Activated CD8-positive, alpha-beta memory T cell treated with anti-CD3 and anti-CD28 coated beads, Interleukin-2, amount 50 U/mL, for 24 hours (primary cell): ENCODE measurements around the gene KRTAP2-3.
"Not testable (repeated sequence)": the region's sequence is repeated elsewhere in the genome, so short reads cannot be mapped to it uniquely, and the experiment has no call there.

Experiments
- DNase-seq: peaks from one replicate; pipeline ENCODE4 v3.0.0-alpha.2; 2020; ENCODE audit errors: extremely low read depth

The KRTAP2-3 gene, protein sequence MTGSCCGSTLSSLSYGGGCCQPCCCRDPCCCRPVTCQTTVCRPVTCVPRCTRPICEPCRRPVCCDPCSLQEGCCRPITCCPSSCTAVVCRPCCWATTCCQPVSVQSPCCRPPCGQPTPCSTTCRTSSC

DNA sequence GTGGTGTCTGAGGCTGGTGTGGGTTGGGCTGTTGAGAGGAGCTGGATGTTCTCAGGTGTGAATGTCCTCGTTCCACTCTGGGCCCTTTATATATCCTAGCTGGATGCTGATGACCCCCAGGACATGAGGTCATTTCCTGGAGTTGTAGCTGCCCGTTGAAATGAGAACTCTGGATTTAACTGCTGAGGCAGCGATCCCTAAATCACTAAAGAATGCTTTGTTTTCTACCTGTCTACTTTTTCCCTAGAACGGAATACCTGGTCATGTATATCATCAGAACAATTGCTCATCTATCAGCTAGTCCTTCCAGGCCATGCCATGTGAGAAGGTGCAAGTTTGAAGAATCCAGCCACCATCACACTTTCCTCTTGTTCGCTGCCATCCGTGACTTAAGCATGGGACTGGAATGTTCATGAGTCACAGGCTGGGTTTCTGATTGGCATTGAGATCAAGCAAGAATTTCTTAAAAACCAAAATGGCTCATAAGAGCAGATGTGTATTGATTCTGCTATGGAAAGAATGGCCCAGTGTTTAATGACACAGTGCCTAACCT lies at the start of gene KRTAP2-3:
Gene KRTAP2-3, minus strand, starts transcription at position 63 of the 553 bp plus-strand sequence. CDS start 64 bp downstream, outside the sequence.
- DNase-seq, result no peak

DNA sequence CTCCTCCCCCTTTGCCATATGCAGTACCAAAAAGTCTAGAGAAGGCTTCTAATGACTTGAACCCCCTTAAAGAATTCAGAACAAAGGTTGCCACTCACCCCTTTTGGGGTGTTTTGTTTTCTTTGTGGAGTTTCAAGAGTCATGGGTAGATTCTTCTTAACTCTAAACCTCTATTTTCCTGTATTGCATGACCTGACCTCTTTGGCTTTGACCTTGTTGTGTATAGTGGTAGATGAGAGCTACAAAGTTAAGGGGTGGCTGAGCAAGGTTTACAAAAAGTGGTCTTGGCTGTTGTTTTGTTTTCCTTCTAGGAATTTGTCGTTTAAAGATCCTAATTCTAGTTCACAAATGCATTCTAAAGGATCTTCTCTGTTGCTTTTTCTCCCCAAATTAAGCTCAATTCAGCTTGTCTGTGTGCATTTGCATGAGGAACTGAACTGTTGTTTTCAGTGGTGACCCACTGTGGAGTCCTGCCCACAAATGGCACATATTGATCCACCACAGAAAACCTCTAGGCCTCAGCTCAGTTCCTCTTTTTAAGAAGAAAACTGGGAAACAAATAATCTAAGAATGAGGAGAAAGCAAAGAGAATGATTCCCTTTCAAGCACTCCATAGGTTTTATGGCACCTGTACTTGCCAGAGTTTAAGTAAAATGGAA lies 48.9 kb upstream of the KRTAP2-3 start:
- not testable (repeated sequence) for DNase-seq

DNA sequence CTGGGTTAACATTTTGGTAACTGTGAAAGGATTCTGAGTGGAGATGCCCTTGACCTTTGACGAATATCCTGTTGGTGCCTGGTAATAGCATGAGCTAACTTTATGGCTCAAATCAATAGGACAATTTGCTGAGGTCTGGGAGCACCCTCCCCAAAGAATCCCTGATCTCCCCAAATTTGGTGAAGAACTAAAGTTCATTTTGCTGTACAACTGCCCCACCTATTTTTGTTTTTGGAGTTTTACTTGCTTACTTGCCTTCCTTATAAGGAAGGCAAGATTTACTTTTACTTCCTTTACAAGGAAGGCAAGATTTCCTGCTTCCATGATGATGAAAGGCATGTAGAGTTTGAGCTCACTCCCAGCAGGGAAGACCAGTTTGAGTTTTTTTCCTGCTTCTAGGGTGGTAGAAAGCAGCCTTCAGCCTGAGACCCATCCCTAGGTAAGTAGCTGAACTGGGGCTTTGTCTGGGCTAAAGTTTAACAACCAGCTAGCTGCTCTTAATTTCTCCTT lies 48.1 kb upstream of the KRTAP2-3 start:
- DNase-seq, result no peak

DNA sequence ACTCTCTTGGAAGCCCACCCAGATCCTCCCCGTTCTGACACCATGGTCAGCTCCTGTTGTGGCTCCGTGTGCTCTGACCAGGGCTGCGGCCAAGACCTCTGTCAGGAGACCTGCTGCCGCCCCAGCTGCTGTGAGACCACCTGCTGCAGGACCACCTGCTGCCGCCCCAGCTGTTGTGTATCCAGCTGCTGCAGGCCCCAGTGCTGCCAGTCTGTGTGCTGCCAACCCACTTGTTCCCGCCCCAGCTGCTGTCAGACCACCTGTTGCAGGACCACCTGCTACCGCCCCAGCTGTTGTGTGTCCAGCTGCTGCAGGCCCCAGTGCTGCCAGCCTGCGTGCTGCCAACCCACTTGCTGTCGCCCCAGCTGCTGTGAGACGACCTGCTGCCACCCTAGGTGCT lies 45.4 kb upstream of the KRTAP2-3 start, which contains the start of gene KRTAP4-9:
Gene KRTAP4-9, plus strand, starts transcription at position 43 of the 400 bp plus-strand sequence. Its CDS starts 0 bp downstream, at position 43.
- DNase-seq, result not testable (repeated sequence)

DNA sequence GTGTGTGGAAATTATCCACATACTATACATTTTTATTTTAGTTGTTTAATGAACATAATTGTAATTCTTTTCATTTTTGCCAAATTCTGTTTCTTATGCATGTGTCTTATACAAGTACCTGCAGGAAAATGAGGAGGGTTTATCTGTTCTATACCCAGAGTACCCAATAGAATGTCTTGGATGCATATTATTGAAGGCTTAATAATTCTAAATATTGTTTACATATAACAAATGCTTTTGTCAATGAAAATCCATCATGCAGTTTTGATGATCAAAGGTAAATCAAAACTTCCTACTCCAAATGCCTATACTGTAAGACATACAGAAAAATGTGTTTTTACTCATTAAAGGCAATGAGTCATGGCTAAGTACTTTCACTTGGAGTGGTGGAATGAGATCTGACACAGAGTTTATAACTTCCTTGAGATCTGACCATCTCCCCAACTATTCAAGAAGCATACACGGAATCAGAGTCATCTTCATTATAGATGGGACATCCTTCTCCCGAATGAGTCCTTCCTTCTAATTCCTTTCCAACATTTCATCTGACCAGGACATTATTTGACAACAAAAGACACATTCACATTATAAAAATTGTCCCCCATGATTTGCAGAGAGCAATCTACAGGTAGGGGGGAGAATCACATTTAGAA lies 44.6 kb upstream of the KRTAP2-3 start:
- not testable (repeated sequence) for DNase-seq

DNA sequence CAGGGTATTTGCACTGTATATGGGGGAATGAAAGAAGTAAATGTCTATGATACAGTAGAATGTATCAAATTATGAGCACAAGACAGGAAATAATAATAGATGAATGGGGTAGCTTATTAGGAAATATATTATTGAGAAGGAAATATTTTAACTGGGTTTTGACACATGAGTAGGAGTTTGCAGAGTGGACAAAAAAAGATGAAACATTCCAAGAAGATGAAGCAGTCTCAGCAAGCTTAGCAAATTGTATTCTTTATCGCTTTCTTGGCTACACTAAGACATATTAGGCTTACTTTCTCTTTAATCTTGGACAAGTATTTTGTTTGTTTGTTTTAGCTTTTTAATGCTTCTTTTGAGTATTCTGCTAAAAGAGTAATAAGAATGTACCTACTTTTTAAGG lies 44.0 kb upstream of the KRTAP2-3 start:
- no peak for DNase-seq

DNA sequence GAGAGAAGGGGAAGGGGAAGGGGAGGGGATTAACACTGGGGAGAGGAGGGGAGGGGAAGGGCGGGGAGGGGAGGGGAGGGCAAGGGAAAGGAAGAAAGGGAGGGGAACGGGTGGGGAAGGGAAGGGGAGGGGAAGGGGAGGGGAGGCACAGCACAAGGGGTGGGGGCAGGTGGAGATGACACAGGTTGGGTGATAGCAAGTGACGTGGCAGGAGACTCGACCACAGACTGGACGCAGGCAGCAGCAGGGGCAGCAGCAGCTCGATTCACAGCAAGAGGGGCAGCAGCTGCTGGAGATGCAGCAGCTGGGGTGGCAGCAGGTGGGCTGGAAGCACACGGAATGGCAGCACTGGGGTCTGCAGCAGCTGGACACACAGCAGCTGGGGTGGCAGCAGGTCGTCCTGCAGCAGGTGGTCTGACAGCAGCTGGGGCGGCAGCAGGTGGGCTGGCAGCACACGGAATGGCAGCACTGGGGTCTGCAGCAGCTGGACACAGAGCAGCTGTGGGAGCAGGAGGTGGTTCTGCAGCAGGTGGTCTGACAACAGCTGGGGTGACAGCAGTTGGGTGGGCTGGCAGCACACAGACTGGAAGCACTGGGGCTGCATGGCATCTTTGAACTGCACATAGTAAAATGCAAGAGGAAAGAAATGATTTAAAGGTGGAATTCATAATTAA lies 41.8 kb upstream of the KRTAP2-3 start, which contains the start of gene KRTAP4-16:
Gene KRTAP4-16, minus strand, starts transcription at position 624 of the 674 bp plus-strand sequence. Its CDS starts 0 bp downstream, at position 624.
- DNase-seq, result no peak

DNA sequence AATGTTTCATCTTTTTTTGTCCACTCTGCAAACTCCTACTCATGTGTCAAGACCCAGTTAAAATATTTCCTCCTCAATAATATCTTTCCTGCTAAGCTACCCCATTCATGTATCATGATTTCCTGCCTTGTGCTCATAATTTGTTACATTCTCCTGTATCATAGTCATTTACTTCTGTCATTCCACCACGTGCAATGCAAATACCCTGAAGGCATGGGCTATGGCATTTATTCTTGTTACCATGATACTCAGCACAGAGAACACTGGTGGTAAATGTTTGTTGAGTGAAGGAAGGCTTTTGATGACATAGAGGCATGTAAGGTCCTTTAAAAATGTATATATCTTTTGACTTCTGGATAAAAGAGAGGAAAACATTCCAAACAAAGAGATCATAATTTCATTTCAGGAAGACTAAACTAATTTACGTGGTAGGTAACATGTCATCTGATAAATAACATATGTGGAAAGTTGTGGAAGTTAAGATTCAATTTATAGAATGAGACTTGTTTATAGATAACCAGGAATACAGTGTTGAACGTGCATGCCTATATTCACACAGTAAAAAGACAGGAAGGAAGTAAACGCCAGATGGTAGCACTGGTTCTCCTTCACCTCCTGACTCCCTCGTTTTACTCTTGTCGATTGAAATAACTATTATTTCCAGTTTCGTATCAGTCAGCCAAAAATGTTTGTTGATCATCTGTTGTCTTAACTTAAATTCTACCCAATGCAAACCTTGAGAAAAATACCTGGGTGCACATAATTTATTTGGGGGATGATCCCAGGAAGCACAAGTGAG lies 40.0 kb upstream of the KRTAP2-3 start:
- DNase-seq, result not testable (repeated sequence)

DNA sequence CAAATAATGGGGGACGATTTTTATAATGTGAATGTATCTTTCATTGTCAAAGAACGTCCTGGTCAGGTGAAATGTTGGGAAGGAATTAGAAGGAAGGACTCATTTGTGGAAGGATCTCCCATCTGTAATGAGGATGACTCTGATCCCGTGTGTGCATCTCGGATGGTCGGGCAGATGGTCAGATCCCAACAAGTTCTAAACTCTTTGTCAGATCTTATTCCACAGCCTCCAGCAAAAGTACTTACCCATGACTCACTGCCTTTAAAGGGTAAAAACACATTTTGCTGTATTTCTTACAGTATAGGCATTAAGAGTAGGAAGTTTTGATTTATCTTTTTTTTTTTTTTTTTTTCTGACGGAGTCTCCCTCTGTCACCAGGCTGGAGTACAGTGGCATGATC lies 38.6 kb upstream of the KRTAP2-3 start:
- no peak for DNase-seq

DNA sequence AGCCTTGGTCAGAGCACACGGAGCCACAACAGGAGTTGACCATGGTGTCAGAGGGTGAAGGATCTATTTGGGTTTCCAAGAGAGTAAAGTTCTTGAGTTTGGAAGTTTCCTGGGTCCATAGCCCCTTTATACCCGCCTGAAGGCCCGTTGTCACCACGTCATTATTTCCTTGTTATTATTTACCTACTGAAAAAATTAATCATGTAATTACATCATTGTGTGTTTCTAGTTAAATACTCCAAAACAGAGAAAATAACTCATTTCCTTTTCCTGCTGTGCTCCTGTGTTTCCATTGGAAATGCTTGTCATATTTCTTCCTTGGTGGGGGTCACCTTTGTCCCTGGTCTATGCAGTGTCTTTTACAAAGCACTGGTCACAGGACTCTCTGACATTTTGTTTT lies 38.1 kb upstream of the KRTAP2-3 start, which contains the start of gene KRTAP4-8:
Gene KRTAP4-8, minus strand, starts transcription at position 101 of the 400 bp plus-strand sequence. Its CDS starts 58 bp downstream, at position 43.
- no peak for DNase-seq

DNA sequence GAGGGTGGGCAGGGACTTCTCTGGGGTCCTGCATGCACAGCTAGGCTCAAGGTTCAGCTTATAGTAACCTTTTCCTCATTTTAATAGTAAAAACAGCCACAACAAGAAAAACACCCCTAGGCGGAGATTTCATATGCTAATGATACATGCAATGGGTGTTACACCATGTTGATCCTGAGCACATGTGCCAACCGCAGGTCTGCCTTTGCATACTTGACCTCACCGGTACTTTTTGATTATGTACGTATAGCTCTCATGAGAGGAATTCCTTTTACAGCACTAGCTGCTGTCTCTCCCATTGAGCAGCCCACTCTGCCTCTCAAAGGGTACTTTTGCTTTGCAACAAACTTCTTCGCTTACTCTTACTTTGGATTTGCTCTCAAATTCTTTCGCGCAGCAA lies 36.1 kb upstream of the KRTAP2-3 start:
- DNase-seq, result no peak

DNA sequence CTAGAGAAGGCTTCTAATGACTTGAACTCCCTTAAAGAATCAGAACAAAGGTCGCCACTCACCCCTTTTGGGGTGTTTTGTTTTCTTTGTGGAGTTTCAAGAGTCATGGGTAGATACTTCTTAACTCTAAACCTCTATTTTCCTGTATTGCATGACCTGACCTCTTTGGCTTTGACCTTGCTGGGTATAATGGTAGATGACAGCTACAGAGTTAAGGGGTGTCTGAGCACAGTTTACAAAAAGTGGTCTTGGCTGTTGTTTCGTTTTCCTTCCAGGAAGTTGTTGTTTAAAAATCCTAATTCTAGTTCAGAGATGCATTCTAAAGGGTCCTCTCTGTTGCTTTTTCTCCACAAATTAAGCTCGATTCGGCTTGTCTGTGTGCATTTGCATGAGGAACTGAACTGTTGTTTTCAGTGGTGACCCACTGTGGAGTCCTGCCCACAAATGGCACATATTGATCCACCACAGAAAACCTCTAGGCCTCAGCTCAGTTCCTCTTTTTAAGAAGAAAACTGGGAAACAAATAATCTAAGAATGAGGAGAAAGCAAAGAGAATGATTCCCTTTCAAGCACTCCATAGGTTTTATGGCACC lies 28.9 kb upstream of the KRTAP2-3 start:
- not testable (repeated sequence) for DNase-seq

DNA sequence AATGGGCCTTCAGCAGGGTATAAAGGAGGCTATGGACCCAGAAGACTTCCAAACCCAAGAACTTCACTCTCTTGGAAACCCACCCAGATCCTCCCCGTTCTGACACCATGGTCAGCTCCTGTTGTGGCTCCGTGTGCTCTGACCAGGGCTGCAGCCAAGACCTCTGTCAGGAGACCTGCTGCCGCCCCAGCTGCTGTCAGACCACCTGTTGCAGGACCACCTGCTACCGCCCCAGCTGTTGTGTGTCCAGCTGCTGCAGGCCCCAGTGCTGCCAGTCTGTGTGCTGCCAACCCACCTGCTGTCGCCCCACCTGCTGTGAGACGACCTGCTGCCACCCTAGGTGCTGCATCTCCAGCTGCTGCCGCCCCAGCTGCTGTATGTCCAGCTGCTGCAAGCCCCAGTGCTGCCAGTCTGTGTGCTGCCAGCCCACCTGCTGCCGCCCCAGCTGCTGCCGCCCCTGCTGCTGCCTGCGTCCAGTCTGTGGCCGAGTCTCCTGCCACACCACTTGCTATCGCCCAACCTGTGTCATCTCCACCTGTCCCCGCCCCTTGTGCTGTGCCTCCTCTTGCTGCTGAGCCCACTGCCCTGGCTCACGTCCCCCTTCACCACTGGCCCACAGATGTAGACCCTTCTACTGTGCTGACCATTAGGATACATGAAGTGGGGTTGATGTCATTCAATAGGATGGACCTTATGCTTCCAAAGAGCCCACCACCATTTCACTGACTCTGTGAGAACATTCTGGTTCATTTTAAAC lies 24.4 kb upstream of the KRTAP2-3 start, which contains the start of gene KRTAP4-7:
Gene KRTAP4-7, plus strand, starts transcription at position 51 of the 757 bp plus-strand sequence. Its CDS starts 57 bp downstream, at position 108.
- DNase-seq, result not testable (repeated sequence)

DNA sequence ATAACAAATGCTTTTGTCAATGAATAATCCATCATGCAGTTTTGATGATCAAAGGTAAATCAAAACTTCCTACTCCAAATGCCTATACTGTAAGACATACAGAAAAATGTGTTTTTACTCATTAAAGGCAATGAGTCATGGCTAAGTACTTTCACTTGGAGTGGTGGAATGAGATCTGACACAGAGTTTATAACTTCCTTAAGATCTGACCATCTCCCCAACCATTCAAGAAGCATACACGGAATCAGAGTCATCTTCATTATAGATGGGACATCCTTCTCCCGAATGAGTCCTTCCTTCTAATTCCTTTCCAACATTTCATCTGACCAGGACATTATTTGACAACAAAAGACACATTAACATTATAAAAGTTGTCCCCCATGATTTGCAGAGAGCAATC lies 23.5 kb upstream of the KRTAP2-3 start:
- DNase-seq, result not testable (repeated sequence)

DNA sequence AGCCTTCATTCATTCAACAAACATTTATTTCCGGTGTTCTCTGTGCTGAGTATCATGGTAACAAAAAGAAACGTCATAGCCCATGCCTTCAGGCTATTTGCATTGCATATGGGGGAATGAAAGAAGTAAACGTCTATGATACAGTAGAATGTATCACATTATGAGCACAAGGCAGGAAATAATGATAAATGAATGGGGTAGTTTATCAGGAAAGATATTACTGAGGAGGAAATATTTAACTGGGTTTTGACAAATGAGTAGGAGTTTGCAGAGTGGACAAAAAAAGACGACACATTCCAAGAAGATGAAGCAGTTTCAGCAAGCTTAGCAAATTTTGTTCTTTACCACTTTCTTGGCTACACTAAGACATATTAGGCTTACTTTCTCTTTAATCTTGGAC lies 22.7 kb upstream of the KRTAP2-3 start:
- no peak for DNase-seq

DNA sequence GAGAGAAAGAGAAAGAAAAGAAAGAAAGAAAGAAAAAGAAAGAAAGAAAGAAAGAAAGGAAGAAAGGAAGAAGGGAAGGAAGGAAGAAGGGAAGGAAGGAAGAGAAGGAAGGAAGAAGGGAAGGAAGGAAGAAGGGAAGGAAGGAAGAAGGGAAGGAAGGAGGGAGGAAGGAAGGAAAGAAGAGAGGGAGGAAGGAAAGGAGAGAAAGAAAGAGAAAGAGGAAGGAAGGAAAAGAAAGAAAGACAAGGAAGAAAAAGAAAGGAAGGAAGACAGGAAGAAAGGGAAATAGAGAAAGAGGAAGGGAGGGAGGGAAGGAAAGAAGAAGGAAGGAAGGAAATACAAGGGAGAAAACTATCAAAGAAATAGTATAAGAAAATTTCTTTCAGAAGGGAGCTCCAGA lies 16.9 kb upstream of the KRTAP2-3 start:
- DNase-seq, result no peak

DNA sequence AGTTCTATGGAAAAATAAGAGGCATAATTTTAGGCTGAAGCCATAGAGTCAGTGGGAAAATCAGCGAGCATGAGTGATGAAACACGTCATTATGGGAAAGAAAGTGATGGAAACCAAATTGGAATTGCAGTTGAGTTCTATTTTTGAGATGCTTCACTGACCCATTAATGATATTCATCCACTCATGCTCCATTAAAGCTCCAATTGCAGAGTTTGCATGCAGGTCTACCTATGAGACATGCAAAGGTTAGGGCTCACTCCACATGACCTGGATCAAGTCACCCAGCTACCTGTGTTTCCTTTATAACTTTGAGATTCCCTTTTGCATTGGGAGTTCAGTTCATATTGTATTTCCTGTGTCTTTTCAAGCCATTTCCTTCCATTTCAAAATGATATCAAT lies 13.8 kb upstream of the KRTAP2-3 start:
- no peak for DNase-seq

DNA sequence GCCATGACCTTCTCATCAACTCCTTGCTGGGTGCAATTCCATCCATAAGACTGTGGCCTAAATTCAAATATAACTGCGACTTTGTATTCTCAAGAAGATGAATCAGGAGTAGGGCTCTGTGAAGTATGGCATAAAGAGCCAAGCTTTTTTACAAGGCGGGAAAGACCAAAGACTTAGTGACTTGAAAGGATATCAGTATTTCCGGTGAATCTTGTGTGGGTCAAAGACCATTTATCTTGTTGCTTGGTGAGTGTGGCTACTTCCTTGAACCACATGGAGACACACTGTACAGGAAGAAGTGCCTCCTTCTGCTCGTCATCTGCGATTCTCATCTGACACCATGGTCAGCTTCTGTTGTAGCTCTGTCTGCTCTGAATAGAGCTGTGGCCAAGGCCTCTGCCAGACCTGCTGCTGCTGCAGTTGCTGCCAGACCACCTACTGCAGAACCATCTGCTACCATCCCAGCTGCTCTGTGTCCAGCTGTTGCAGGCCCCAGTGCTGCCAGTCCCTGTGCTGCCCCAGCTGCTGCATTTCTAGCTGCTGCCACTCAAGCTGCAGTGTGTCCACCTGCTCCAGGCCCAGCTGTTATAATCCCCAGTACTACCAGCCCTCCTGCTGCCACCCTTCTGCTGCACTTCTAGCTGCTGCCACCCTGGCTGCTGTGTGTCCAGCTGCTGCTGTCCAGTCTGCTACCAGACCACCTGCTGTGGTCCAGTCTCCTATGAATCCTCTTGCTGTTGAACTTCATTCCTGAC lies 11.9 kb upstream of the KRTAP2-3 start:
- DNase-seq, result no peak

DNA sequence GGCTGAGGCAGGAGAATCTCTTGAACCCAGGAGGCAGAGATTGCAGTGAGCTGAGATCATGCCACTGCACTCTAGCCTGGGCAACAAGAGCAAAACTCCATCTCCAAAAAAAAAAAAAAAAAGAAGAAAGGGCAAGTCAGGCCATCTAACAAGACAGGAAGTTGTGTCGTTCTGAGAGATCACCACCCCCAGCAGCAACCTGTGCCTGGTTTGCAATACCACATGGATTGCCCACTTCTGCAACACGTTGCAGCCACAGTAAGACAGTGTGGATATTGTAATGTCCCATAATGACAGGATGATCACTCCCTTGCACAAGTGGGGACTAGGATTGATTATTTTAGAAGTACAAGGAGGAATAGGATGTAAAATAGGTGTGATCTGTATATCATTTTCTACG lies 9.1 kb upstream of the KRTAP2-3 start:
- no peak for DNase-seq
